ENCODE results near the gene TXNL4A.

DNA sequence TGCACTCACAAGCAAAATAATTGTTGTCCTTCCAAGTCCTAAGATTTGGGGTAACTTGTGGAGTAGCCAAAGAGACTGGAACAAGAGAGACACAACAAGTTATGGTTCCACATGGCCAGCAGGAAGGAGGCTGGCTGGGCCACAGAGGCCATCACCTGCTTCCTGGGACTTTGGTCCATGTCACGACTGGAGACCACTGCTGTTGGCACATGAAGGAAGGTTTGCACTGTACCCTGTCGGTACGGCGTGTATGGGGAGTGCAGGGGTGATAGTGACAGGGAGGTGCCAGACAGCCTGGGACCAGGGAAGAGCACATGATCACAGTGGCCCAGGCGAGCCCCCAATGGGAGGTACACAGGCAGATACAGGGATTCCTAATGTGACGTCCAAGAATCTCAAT is 52.4 kb downstream of the TXNL4A start:
- TF ChIP-seq, protein P1, sequence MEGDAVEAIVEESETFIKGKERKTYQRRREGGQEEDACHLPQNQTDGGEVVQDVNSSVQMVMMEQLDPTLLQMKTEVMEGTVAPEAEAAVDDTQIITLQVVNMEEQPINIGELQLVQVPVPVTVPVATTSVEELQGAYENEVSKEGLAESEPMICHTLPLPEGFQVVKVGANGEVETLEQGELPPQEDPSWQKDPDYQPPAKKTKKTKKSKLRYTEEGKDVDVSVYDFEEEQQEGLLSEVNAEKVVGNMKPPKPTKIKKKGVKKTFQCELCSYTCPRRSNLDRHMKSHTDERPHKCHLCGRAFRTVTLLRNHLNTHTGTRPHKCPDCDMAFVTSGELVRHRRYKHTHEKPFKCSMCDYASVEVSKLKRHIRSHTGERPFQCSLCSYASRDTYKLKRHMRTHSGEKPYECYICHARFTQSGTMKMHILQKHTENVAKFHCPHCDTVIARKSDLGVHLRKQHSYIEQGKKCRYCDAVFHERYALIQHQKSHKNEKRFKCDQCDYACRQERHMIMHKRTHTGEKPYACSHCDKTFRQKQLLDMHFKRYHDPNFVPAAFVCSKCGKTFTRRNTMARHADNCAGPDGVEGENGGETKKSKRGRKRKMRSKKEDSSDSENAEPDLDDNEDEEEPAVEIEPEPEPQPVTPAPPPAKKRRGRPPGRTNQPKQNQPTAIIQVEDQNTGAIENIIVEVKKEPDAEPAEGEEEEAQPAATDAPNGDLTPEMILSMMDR (IDR thresholded peaks at IDR 0.05; ENCODE audit: low read depth, low read length, poor library complexity, severe bottlenecking) = no peak
- TF ChIP-seq EZH2phosphoT487 (IDR thresholded peaks at IDR 0.05; ENCODE audit: borderline replicate concordance, low read length) = no peak
